HCT116 (cell line): ENCODE data around the gene FOXP2. TPM values are rescaled to one million over a fixed set of nuclear protein-coding genes. Genes with fewer than 3 reads are reported as not detected.

Experiments
- ATAC-seq: fragments of 200-7000 bp; cut with Tn5 transposase; 2 replicates; pipeline ENCODE4 v1.9.1; 2020; ENCODE audit warnings: mild to moderate bottlenecking, moderate library complexity
- BruUV-seq: library from RNA; stranded (reverse); fragments of 400-500 nt; replicated peaks from 2 replicates; lab custom pipeline; 2021; lab: Mats Ljungman, UMichigan
- CTCF ChIA-PET: fragments of 300-600 bp; sonication (Branson Sonifier 250); formaldehyde crosslinking; loops from one replicate; lab custom pipeline; 2021; ENCODE audit warnings: antibody characterized with exemption; lab: Charles Lee
- POLR2A ChIA-PET: fragments of 300-600, 350-600 bp; sonication (Branson Sonifier 250); formaldehyde crosslinking; loops from one replicate; lab custom pipeline; 2021; ENCODE audit warnings: antibody characterized with exemption; lab: Charles Lee
- RAD21 ChIA-PET, 2 experiments: fragments of 300-600 bp; sonication (Branson Sonifier 250); formaldehyde crosslinking; loops; one replicate each; lab custom pipeline; 2023; ENCODE audit warnings: low total read pairs in 2 of 2; ENCODE audit not compliant: uncharacterized antibody in 2 of 2, unreplicated experiment in 2 of 2, low non-redundant PET in 1 of 2; lab: Charles Lee
- DNase-seq: peaks from one replicate; pipeline ENCODE4 v3.0.0-alpha.2; 2010; ENCODE audit warnings: low read depth, low spot score
- H2AFZ ChIP-seq: fragments of 200-600 bp; shearing (Covaris generic), sonication (generic); 2 replicates; pipeline ENCODE4 v1.6.1; 2017; ENCODE audit warnings: low read depth, mixed run types, mixed read lengths, antibody characterized with exemption, low read length; ENCODE audit not compliant: poor library complexity, severe bottlenecking
- H3K27ac ChIP-seq: 2 replicates; pipeline ENCODE4 v1.5.1; 2012; ENCODE audit warnings: low read depth, low read length
- H3K27me3 ChIP-seq: fragments of 200-600 bp; sonication (generic); 2 replicates; pipeline ENCODE4 v1.6.1; 2016; ENCODE audit warnings: mixed run types, low read length, mixed read lengths; ENCODE audit not compliant: insufficient read depth
- H3K36me3 ChIP-seq, 2 experiments: fragments of 200-500 bp in 1 of 2; fragments of 200-600 bp in 1 of 2; sonication (Bioruptor generic) in 1 of 2; sonication (generic) in 1 of 2; 2 replicates each; pipeline versions ENCODE4 v1.5.1 to v1.6.1; 2014 to 2016; ENCODE audit warnings: low read length in 2 of 2, inconsistent platforms in 1 of 2, mixed read lengths in 1 of 2, mixed run types in 1 of 2; ENCODE audit not compliant: insufficient read depth in 2 of 2, control insufficient read depth in 1 of 2
- H3K4me1 ChIP-seq, 2 experiments: fragments of 200-600 bp in 1 of 2; sonication (generic) in 1 of 2; 2 replicates each; pipeline versions ENCODE4 v1.5.1 to v1.6.1; 2012 to 2017; ENCODE audit warnings: low read length in 2 of 2, inconsistent platforms in 1 of 2, mild to moderate bottlenecking in 1 of 2, mixed read lengths in 1 of 2, mixed run types in 1 of 2, moderate library complexity in 1 of 2; ENCODE audit not compliant: insufficient read depth in 2 of 2, control insufficient read depth in 1 of 2
- H3K4me2 ChIP-seq: fragments of 200-600 bp; sonication (generic); 2 replicates; pipeline ENCODE4 v1.6.1; 2017; ENCODE audit warnings: mixed run types, low read length, mixed read lengths
- H3K4me3 ChIP-seq, 2 experiments: fragments of 200-600 bp in 1 of 2; sonication (generic) in 1 of 2; replicated peaks in 1 of 2; 2 replicates each; pipeline ENCODE4 v1.5.1; 2011 to 2016; ENCODE audit warnings: low read length in 2 of 2, control low read depth in 1 of 2, low read depth in 1 of 2, mild to moderate bottlenecking in 1 of 2, mixed read lengths in 1 of 2, mixed run types in 1 of 2
- H3K79me2 ChIP-seq: fragments of 200-600 bp; sonication (generic); 2 replicates; pipeline ENCODE4 v1.6.1; 2017; ENCODE audit warnings: mild to moderate bottlenecking, mixed run types, low read length, moderate library complexity, mixed read lengths; ENCODE audit not compliant: insufficient read depth
- H3K9ac ChIP-seq: fragments of 200-600 bp; sonication (generic); 2 replicates; pipeline ENCODE4 v1.6.1; 2016; ENCODE audit warnings: low read length, mixed read lengths
- H3K9me2 ChIP-seq: fragments of 200-600 bp; sonication (generic), shearing (Covaris generic); 2 replicates; pipeline ENCODE4 v1.6.1; 2017; ENCODE audit warnings: mixed run types, mild to moderate bottlenecking, moderate library complexity; ENCODE audit not compliant: insufficient read depth
- H3K9me3 ChIP-seq, 2 experiments: fragments of 200-500 bp in 1 of 2; fragments of 200-600 bp in 1 of 2; sonication (Bioruptor generic) in 1 of 2; sonication (generic) in 1 of 2; 2 replicates each; pipeline ENCODE4 v1.6.1; 2014 to 2017; ENCODE audit warnings: low read length in 2 of 2, mixed read lengths in 2 of 2, inconsistent platforms in 1 of 2, low read depth in 1 of 2, mild to moderate bottlenecking in 1 of 2, mixed run types in 1 of 2, moderate library complexity in 1 of 2; ENCODE audit not compliant: control insufficient read depth in 1 of 2, insufficient read depth in 1 of 2
- H4K20me1 ChIP-seq: fragments of 200-600 bp; sonication (generic), shearing (Covaris generic); 2 replicates; pipeline ENCODE4 v1.6.1; 2017; ENCODE audit warnings: mixed run types, mild to moderate bottlenecking, moderate library complexity; ENCODE audit not compliant: insufficient read depth
- CBX3 ChIP-seq: IDR thresholded peaks from 2 replicates; pipeline ENCODE4 v1.6.1; 2012; ENCODE audit warnings: low read depth
- CEBPB ChIP-seq: IDR thresholded peaks from 2 replicates; pipeline ENCODE4 v1.6.1; 2012; ENCODE audit warnings: low read depth
- CTCF ChIP-seq, 3 experiments: fragments of 200-600 bp in 1 of 3; sonication (generic) in 1 of 3; IDR thresholded peaks in 2 of 3; conservative IDR thresholded peaks in 1 of 3; 2 replicates each; pipeline ENCODE4 v1.5.1; 2012 to 2017; ENCODE audit warnings: low read depth in 2 of 3, low read length in 2 of 3, antibody characterized with exemption in 1 of 3, borderline replicate concordance in 1 of 3, control low read depth in 1 of 3, mild to moderate bottlenecking in 1 of 3, mixed read lengths in 1 of 3, mixed run types in 1 of 3, moderate library complexity in 1 of 3; ENCODE audit not compliant: insufficient read depth in 1 of 3
- EGR1 ChIP-seq: IDR thresholded peaks from 2 replicates; pipeline ENCODE4 v1.6.1; 2012; ENCODE audit warnings: low read depth
- EZH2phosphoT487 ChIP-seq: fragments of 200-600 bp; IDR thresholded peaks from 2 replicates; pipeline ENCODE4 v1.6.1; 2018; ENCODE audit warnings: antibody characterized with exemption, borderline replicate concordance
- FOSL1 ChIP-seq: IDR thresholded peaks from 2 replicates; pipeline ENCODE4 v1.6.1; 2012; ENCODE audit warnings: low read depth
- JUND ChIP-seq: IDR thresholded peaks from 2 replicates; pipeline ENCODE4 v1.6.1; 2012
- MAX ChIP-seq: IDR thresholded peaks from 2 replicates; pipeline ENCODE4 v1.6.1; 2012
- POLR2AphosphoS5 ChIP-seq: IDR thresholded peaks from 2 replicates; pipeline ENCODE4 v1.6.1; 2011; ENCODE audit warnings: mild to moderate bottlenecking, low read depth, low read length, moderate library complexity
- RAD21 ChIP-seq: IDR thresholded peaks from 2 replicates; pipeline ENCODE4 v1.6.1; 2012; ENCODE audit warnings: low read depth, mild to moderate bottlenecking
- SP1 ChIP-seq: IDR thresholded peaks from 2 replicates; pipeline ENCODE4 v1.6.1; 2012; ENCODE audit warnings: low read depth
- SRF ChIP-seq: IDR thresholded peaks from 2 replicates; pipeline ENCODE4 v1.6.1; 2012; ENCODE audit warnings: low read depth
- YY1 ChIP-seq: IDR thresholded peaks from 2 replicates; pipeline ENCODE4 v1.6.1; 2011; ENCODE audit warnings: low read length, low read depth, moderate library complexity, mild to moderate bottlenecking; ENCODE audit not compliant: insufficient replicate concordance; ENCODE audit errors: extremely low read depth
- ZFX ChIP-seq: fragments of 450-650 bp; IDR thresholded peaks from 2 replicates; pipeline ENCODE4 v1.6.1; 2017
- ZNF274 ChIP-seq: fragments of 200-500 bp; sonication (Bioruptor generic); IDR thresholded peaks from 2 replicates; pipeline ENCODE4 v1.6.1; 2014; ENCODE audit warnings: mild to moderate bottlenecking, low read depth, low read length, inconsistent platforms
- intact Hi-C: fragments of 100-400 bp; cut with micrococcal nuclease; formaldehyde crosslinking; loops from 2 replicates; pipeline ENCODE4 v1.10.0; 2022
- total RNA-seq: library from RNA; stranded (reverse); gene quantifications from one replicate; pipeline ENCODE4 v1.2.1, GENCODE V29; 2021; ENCODE audit not compliant: unreplicated experiment

The FOXP2 gene
- total RNA-seq, 1 experiment from 2014 or later, result 2.5 TPM

DNA sequence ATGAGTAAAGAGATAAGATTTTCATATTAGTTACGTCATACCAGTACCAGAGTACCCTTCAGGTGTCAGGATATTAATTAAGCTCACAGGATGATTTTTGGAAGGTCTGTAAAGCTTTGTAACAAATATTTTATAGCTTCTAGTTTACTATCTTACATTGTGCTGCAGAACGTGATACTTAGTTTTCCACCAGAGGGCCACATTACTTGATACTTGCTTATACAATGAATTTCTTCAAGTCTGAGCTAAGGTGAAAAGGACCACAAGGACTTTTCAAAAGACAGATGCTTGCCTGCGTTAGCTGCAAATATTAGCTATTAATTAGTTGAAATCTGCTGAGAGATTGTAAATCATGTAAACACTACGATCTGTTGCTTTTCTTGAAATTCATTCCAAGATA is 12.2 kb downstream of the FOXP2 start:
- Histone ChIP-seq H3K27me3 (no peaks in the 10 kb centered on the region), H3K9me3 (no peaks in the 10 kb centered on the region), H3K27ac (no peak overlapping the region), H3K4me3 (no peak overlapping the region), H3K36me3 (no peaks in the 10 kb centered on the region), H3K4me1 (no peaks in the 10 kb centered on the region), H4K20me1 (no peaks in the 10 kb centered on the region), H3K9ac (no peak overlapping the region), H3K9me2 (no peaks in the 10 kb centered on the region), H3K79me2 (no peaks in the 10 kb centered on the region), H2AFZ (no peak overlapping the region), H3K4me2 (no peak overlapping the region)
- ChIA-PET POLR2A (interaction anchor here (0.6 to 1.1 kb wide), 2 partner anchors 12 to 13 kb away, joined by 3 read pairs; no protein-coding TSS in a partner anchor), CTCF (interaction anchor here (0.9 to 3.2 kb wide), 20 partner anchors 9 to 1424 kb away, joined by 3 to 27 read pairs (median 5); partner anchors contain the start of gene FOXP2), RAD21 (interaction anchor here (0.6 to 1.8 kb wide), 7 partner anchors 113 to 1482 kb away, joined by 3 to 6 read pairs (median 4); no protein-coding TSS in a partner anchor)
- 0 out of 2 replicates have a peak, but pooled peaks have one; percentile 63 for ATAC-seq
- no peak for TF ChIP-seq EZH2phosphoT487
- no peak for TF ChIP-seq CEBPB
- peak; percentile 49 for TF ChIP-seq RAD21
- no peak for TF ChIP-seq MAX
- peak; percentile 27 to 57 (median 42); a peak in 5 of 6 replicates for TF ChIP-seq CTCF (IDR thresholded peaks at IDR 0.05 in 2 of 3, conservative IDR thresholded peaks at IDR 0.05 in 1 of 3; ENCODE audit: borderline replicate concordance in 1 of 3, insufficient read depth in 1 of 3, low read depth in 2 of 3, low read length in 2 of 3)
- no peak for TF ChIP-seq ZFX
- intact Hi-C loops, result loop anchor here (2.0 kb wide), 1 partner anchor 236 kb away; no protein-coding TSS in a partner anchor
- DNase-seq, result peak; percentile 7
- BruUV-seq, result no TSS peak

- H2AFZ ChIP-seq, result no peak overlapping the region
- no peak overlapping the region for H3K9ac ChIP-seq
- ChIA-PET CTCF (interaction anchor here (1.4 to 3.2 kb wide), 4 partner anchors 13 to 347 kb away, joined by 8 to 23 read pairs (median 16); partner anchors contain the start of gene FOXP2), POLR2A (no interaction called here), RAD21 (no interaction called here)
- H3K79me2 ChIP-seq, result no peaks in the 10 kb centered on the region
- no peaks in the 10 kb centered on the region for H4K20me1 ChIP-seq
- no peaks in the 10 kb centered on the region for H3K27me3 ChIP-seq
- no peak overlapping the region for H3K27ac ChIP-seq
- no peaks in the 10 kb centered on the region for H3K36me3 ChIP-seq
- DNase-seq, result no peak
- H3K9me2 ChIP-seq, result no peaks in the 10 kb centered on the region
- H3K4me3 ChIP-seq, result no peak overlapping the region
- intact Hi-C loops, result no loop called here
- no peaks in the 10 kb centered on the region for H3K4me1 ChIP-seq
- TF ChIP-seq RAD21 (no peak), JUND (no peak), YY1 (no peak), MAX (no peak), CTCF (IDR thresholded peaks at IDR 0.05 in 2 of 3, conservative IDR thresholded peaks at IDR 0.05 in 1 of 3; ENCODE audit: borderline replicate concordance in 1 of 3, insufficient read depth in 1 of 3, low read depth in 2 of 3, low read length in 2 of 3) (no peak), POLR2AphosphoS5 (no peak), ZFX (no peak), ZNF274 (no peak), CBX3 (no peak), SP1 (no peak), FOSL1 (no peak), SRF (no peak), EGR1 (no peak)
- TF ChIP-seq, all 23 proteins: peak for 0
- no peaks in the 10 kb centered on the region for H3K9me3 ChIP-seq
- no peak for ATAC-seq
- BruUV-seq, result no TSS peak
- H3K4me2 ChIP-seq, result no peak overlapping the region
These were observed 13.6 kb downstream of the FOXP2 start for GRCh38 chr7:114428211-114428610.
